ENCODE measurements around the gene SHISAL1. TPM values are rescaled to one million over a fixed set of nuclear protein-coding genes. Genes with fewer than 3 reads are reported as not detected.

SHISAL1 gene
- total and polyA plus RNA-seq, 11 donors: 0.32 to 1.5 (median 0.85) TPM

GRCh38 chr22:44276706-44277356 is 35.9 kb downstream of the SHISAL1 start:
- no peaks in the 10 kb centered on the region for H3K36me3 ChIP-seq
- TF ChIP-seq, protein P1, sequence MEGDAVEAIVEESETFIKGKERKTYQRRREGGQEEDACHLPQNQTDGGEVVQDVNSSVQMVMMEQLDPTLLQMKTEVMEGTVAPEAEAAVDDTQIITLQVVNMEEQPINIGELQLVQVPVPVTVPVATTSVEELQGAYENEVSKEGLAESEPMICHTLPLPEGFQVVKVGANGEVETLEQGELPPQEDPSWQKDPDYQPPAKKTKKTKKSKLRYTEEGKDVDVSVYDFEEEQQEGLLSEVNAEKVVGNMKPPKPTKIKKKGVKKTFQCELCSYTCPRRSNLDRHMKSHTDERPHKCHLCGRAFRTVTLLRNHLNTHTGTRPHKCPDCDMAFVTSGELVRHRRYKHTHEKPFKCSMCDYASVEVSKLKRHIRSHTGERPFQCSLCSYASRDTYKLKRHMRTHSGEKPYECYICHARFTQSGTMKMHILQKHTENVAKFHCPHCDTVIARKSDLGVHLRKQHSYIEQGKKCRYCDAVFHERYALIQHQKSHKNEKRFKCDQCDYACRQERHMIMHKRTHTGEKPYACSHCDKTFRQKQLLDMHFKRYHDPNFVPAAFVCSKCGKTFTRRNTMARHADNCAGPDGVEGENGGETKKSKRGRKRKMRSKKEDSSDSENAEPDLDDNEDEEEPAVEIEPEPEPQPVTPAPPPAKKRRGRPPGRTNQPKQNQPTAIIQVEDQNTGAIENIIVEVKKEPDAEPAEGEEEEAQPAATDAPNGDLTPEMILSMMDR (IDR thresholded peaks at IDR 0.05): no peak
- TF ChIP-seq POLR2A (IDR thresholded peaks at IDR 0.05): no peak
- intact Hi-C loops (cut with DNase I): no loop called here
- no peak overlapping the region for H3K27ac ChIP-seq
- no peak overlapping the region for H3K4me3 ChIP-seq
- peaks cover 0 to 4% (median 0%) of the 10 kb centered on the region in 9 donors for H3K27me3 ChIP-seq
- ATAC-seq (no peak), DNase-seq (peak in 1 of 5 donors; percentile 7)
- H3K4me1 ChIP-seq: no peaks in the 10 kb centered on the region
- no peaks in the 10 kb centered on the region for H3K9me3 ChIP-seq
- 77 to 90% (median 84%) methylated on average over 18 of the region's 18 CpGs for WGBS, 4 donors

- peak in 1 of 5 donors; percentile 9 for DNase-seq
- TF ChIP-seq POLR2A (IDR thresholded peaks at IDR 0.05): no peak
- TF ChIP-seq, protein P1 (IDR thresholded peaks at IDR 0.05): no peak
- H3K4me1 ChIP-seq: no peaks in the 10 kb centered on the region
- no peak overlapping the region for H3K27ac ChIP-seq
- H3K9me3 ChIP-seq: no peaks in the 10 kb centered on the region
- H3K36me3 ChIP-seq: no peaks in the 10 kb centered on the region
- H3K27me3 ChIP-seq: peaks cover 0 to 4% (median 0%) of the 10 kb centered on the region in 9 donors
- intact Hi-C loops (cut with DNase I): no loop called here
- 74 to 86% (median 80%) methylated on average over 10 of the region's 10 CpGs for WGBS, 4 donors
- no peak for ATAC-seq
- H3K4me3 ChIP-seq: no peak overlapping the region
Measured at GRCh38 chr22:44276041-44276440, 36.7 kb downstream of the SHISAL1 start.

- intact Hi-C loops (cut with DNase I): no loop called here
Measured at GRCh38 chr22:44275631-44275995, 37.1 kb downstream of the SHISAL1 start.

DNA sequence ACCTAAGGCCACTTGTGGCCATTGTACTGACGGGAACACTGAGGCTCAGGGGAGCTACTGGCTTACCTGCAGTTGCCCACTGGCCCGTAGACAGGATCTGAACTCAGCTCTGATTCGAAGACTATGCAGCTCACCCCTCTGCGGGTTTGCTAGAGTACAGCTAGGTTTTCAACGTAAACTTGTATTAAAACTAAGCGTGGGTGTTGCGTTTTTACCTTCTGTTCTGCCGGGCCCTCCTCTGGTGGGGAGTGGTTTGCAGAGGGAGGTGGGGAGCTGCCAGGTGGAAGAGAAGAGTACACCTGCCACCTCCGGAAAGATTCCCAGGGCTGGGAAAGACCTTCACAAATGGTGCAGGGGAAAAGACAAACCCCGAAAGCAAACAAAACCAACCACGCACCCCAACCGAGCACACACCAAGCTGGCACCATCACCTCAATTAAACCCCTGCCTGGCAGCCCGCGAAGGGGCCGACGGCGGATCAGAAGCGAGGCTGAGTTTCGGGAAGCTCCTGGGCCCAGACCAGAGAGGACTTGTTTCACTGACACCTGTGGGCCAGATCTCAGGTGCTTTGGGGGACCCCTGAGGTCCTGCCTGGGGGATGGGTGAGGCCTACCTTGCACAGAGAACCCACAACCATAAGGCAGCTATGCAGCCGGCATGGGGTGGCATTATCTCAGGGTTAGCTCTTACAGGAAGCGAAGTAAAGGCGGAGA is 37.7 kb downstream of the SHISAL1 start:
- H3K9me3 ChIP-seq: no peaks in the 10 kb centered on the region
- 90 to 94% (median 92%) methylated on average over 21 to 22 of the region's 22 CpGs for WGBS, 4 donors
- TF ChIP-seq POLR2A (IDR thresholded peaks at IDR 0.05): no peak
- TF ChIP-seq, protein P1 (IDR thresholded peaks at IDR 0.05): no peak
- ATAC-seq (no peak), DNase-seq (no peak)
- H3K27me3 ChIP-seq: peaks cover 0 to 4% (median 0%) of the 10 kb centered on the region in 9 donors
- intact Hi-C loops (cut with DNase I): no loop called here
- H3K27ac ChIP-seq: no peak overlapping the region
- no peak overlapping the region for H3K4me3 ChIP-seq
- no peaks in the 10 kb centered on the region for H3K4me1 ChIP-seq
- H3K36me3 ChIP-seq: no peaks in the 10 kb centered on the region

More at GRCh38 chr22:44275631-44275995, 37.1 kb downstream of the SHISAL1 start:
- ATAC-seq (no peak), DNase-seq (no peak)
- 67 to 77% (median 72%) methylated on average over 5 of the region's 5 CpGs for WGBS, 4 donors
- Histone ChIP-seq H3K9me3 (no peaks in the 10 kb centered on the region), H3K4me1 (no peaks in the 10 kb centered on the region), H3K27me3 (peaks cover 0 to 4% (median 0%) of the 10 kb centered on the region in 9 donors), H3K36me3 (no peaks in the 10 kb centered on the region), H3K4me3 (no peak overlapping the region), H3K27ac (no peak overlapping the region)
- TF ChIP-seq, protein P1 (IDR thresholded peaks at IDR 0.05): no peak
